Retinal pigment epithelial cell (primary cell): Measurements from ENCODE around the gene SCN3B.

Experiments used
- DNase-seq: peaks from one replicate; pipeline ENCODE4 v3.0.0-alpha.2; 2010; ENCODE audit warnings: low read depth
- H3K4me3 ChIP-seq: 2 replicates; pipeline ENCODE4 v1.5.1; 2011; ENCODE audit warnings: mild to moderate bottlenecking, low read length, control low read depth, moderate library complexity
- TF ChIP-seq, protein P1 (sequence below): conservative IDR thresholded peaks from 2 replicates; pipeline ENCODE4 v1.5.1; 2011; ENCODE audit warnings: low read depth, low read length, control low read depth, inconsistent platforms

Gene SCN3B

DNA sequence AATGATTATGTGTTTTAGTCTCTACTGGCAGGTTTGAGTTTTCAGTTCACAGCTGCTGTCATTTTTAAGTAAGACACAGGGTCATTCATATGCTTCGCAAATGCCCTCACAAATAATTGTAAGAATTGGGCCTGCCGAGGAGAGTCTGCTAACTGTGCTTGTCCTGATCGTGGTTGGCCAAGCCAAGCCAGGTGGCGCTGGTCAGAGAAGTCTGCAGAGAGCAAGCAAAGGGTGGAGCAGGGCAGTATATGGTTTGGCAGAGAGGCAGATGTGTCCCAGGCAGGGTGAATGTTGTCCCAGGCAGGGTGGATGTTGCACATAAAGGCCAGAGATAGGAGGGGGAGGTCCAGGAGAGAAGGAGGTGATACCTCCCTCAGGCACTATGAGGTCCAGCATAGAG, 52.7 kb downstream of the SCN3B start:
- DNase-seq: no peak
- H3K4me3 ChIP-seq: no peak overlapping the region
- TF ChIP-seq, protein P1, sequence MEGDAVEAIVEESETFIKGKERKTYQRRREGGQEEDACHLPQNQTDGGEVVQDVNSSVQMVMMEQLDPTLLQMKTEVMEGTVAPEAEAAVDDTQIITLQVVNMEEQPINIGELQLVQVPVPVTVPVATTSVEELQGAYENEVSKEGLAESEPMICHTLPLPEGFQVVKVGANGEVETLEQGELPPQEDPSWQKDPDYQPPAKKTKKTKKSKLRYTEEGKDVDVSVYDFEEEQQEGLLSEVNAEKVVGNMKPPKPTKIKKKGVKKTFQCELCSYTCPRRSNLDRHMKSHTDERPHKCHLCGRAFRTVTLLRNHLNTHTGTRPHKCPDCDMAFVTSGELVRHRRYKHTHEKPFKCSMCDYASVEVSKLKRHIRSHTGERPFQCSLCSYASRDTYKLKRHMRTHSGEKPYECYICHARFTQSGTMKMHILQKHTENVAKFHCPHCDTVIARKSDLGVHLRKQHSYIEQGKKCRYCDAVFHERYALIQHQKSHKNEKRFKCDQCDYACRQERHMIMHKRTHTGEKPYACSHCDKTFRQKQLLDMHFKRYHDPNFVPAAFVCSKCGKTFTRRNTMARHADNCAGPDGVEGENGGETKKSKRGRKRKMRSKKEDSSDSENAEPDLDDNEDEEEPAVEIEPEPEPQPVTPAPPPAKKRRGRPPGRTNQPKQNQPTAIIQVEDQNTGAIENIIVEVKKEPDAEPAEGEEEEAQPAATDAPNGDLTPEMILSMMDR: no peak

DNA sequence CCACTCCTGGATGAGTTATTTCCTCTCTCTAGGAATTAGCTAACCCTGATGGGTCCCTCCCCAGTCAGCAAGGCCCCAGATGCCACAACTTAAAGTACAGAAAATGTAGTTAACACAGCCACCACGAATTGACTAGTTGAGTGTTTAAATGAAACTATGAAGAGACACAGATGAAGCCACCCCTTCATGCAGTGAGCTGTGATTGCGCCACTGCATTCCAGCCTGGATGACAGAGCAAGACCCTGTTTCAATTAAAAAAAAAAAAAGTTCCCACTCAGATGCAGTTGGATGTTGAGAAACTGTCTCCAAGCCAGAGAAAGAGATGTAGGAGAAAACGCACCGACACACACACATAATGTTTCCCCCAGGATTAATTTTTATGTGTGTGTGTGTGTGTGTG, 53.3 kb downstream of the SCN3B start:
- DNase-seq: no peak
- TF ChIP-seq, protein P1: no peak
- no peak overlapping the region for H3K4me3 ChIP-seq

DNA sequence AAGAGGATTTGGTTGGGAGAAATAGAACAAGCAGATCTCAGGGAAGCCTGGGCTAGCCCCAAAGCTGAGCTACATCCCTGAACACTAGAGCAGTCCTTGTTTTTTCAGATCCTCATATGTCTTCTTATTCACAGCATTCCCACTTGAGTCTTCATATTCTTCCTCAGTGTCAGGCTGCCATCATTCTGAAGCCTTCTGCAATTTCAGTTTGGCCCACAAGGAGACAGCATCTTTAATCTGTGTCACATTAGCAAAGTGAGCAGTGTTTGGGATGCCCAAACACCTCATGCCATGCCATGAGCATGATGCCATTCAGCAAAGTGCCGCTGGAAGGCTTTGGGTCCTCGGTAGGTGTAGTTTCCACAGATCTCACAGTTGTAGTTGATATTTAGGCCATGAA, 56.6 kb downstream of the SCN3B start:
- DNase-seq: no peak
- TF ChIP-seq, protein P1: no peak
- H3K4me3 ChIP-seq: no peak overlapping the region

DNA sequence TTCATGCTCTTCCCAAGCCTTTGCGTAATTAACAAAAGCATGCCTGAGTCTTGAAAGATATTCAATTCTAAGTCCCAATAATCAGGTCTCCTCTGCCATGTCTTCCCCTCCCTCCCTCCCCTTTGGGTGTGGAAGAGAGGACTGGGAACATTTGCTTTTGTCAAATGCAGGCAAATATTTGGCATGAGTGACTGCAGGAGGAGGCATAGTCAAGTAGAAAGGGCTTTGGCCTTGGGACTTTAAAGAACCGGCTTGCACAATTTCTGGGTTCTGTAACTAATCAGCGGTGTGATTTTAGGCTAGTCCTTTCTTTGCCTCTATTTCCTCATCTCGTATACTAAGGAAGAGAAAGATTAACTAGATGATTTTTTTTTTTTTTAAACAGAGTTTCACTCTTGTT, 59.5 kb downstream of the SCN3B start:
- DNase-seq: no peak
- TF ChIP-seq, protein P1: no peak
- no peak overlapping the region for H3K4me3 ChIP-seq

DNA sequence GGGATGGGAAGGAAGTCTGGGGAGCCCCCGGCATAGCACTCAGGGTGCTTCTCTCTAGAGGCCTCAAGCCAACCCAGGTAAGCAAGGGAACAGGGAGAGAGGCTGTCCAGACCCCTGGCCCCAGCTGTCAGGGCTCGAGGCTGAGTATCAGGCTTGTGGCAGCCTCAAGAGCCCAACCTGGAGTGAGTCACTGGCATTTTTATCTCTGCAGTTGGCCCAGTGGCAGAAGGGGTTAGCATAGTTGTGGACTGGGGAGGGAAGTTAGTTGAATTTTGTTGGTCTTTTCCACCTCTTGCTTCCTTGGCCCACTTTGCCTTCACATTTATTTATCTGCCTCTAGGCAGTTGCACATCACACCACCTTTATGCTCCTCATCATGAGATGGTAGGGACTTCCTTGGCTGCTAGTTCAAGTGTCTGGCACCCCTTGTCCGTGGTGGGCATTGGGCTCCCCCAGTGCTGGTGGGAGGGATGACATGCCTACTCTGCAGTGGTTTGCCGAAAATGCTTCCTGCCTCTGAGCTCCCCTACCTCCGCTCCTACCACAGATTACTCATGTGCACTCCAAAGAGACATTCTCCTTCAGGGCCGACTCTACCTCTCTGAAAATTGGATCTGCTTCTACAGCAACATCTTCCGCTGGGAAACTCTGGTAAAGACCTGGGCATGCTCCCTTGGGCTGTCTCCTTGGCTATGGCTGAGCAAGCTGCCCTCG, 60.1 kb downstream of the SCN3B start:
- H3K4me3 ChIP-seq: no peak overlapping the region
- no peak for DNase-seq
- TF ChIP-seq, protein P1: no peak

DNA sequence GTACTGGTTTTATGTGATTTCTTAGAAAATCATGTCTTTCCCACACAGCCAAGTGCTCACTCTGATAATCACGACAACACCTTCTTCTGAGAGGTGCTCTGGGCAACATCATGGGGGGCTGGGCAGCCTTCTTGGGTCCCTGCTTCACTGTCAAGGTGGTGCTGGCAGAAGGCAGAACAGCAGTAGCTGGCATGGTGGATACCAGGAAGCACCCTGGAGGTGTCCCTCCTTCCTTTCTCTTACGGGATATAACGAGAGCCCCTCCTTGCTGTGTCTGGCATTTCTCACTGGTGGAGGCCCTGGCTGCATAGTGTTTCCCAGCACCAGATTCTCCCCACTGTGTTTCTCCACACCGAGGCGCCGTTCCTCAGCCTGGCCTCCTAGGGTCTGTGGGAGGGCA, 60.9 kb downstream of the SCN3B start:
- TF ChIP-seq, protein P1: no peak
- no peak for DNase-seq
- no peak overlapping the region for H3K4me3 ChIP-seq

DNA sequence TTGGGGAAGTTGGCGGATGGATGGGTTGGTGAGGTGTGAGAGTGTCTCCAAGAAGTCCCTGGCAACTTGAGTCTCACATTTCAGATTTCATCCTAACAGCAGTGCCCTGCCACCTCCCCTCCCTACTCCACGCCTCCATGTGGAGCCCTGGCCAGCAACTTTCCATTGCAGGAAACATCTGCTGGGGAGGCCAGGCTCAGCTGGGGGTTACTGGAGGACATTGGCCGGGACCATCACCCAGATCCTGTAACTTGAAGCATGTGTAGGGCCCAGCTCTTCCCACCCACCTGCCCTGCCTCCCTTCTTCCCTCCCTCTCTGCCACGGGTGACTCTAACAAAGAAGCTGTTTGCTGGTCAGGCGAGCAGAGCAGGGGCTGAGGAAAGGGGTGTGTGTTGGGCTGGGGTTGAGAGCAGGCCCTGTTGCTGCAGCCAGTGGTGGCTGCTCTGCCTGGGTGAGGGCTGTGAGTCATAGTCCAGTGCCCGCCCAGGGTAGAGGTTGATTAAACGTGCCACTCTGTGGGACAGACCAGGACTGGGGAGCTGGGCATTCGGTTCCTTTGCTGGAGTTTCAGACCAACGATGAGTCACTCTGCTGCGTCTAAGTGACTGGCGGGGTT, 64.0 kb downstream of the SCN3B start:
- TF ChIP-seq, protein P1: no peak
- H3K4me3 ChIP-seq: no peak overlapping the region
- DNase-seq: peak; percentile 58
